Choroid plexus epithelial cell (primary cell): ENCODE data around the gene ZC4H2.

Experiments used
- DNase-seq: peaks from one replicate; pipeline ENCODE4 v3.0.0-alpha.2; 2010; ENCODE audit warnings: low read depth
- H3K4me3 ChIP-seq: 2 replicates; pipeline ENCODE4 v1.5.1; 2011; ENCODE audit warnings: low read depth, mild to moderate bottlenecking, control low read depth, low read length, moderate library complexity
- CTCF ChIP-seq: conservative IDR thresholded peaks from 2 replicates; pipeline ENCODE4 v1.5.1; 2011; ENCODE audit warnings: low read depth, mild to moderate bottlenecking, control low read depth, inconsistent platforms, low read length, moderate library complexity

Gene ZC4H2

GRCh38 chrX:64977830-64978229, 1.6 kb upstream of the ZC4H2 start:
- no peak for DNase-seq
- no peak overlapping the region for H3K4me3 ChIP-seq
- TF ChIP-seq CTCF = no peak

GRCh38 chrX:64977051-64977450, 801 bp upstream of the ZC4H2 start:
- no peak for DNase-seq
- peak overlapping the region; percentile 64 for H3K4me3 ChIP-seq

GRCh38 chrX:64976673-64977040, 407 bp upstream of the ZC4H2 start:
- no peak for TF ChIP-seq CTCF
- peak overlapping the region; percentile 64 for H3K4me3 ChIP-seq
- no peak for DNase-seq

More at GRCh38 chrX:64977051-64977450, 801 bp upstream of the ZC4H2 start:
- no peak for TF ChIP-seq CTCF

- no peak for TF ChIP-seq CTCF
- H3K4me3 ChIP-seq = peak overlapping the region; percentile 64
- peak; percentile 5 for DNase-seq
Measured at GRCh38 chrX:64975491-64975890, 759 bp downstream of the ZC4H2 start.

GRCh38 chrX:64925480-64925879, 50.8 kb downstream of the ZC4H2 start:
- TF ChIP-seq CTCF = no peak
- H3K4me3 ChIP-seq = no peak overlapping the region
- no peak for DNase-seq

- TF ChIP-seq CTCF = no peak
- H3K4me3 ChIP-seq = no peak overlapping the region
- DNase-seq = no peak
Measured at GRCh38 chrX:64908121-64908520, 68.1 kb downstream of the ZC4H2 start.

GRCh38 chrX:64894454-64895038, 81.7 kb downstream of the ZC4H2 start:
- H3K4me3 ChIP-seq = no peak overlapping the region

More at GRCh38 chrX:64894454-64895038, 81.7 kb downstream of the ZC4H2 start:
- TF ChIP-seq CTCF = peak; percentile 30
- DNase-seq = peak; percentile 2
